ENCODE data around the gene ERF. TPM values are rescaled to one million over a fixed set of nuclear protein-coding genes. Genes with fewer than 3 reads are reported as not detected.

The ERF gene
- total RNA-seq, 1 donor from 2014 or later: 35.8 TPM

Other genes starting within 250 kb of the ERF start
- gene GRIK5, start 184.9 kb downstream of the ERF start, total RNA-seq: 0.41 TPM
- 11.8 TPM for gene ZNF574, start 179.0 kb downstream of the ERF start, total RNA-seq
- 6.1 TPM for gene POU2F2, start 122.7 kb downstream of the ERF start, total RNA-seq
- gene DEDD2, start 37.5 kb downstream of the ERF start, total RNA-seq: 35.6 TPM
- 11.7 TPM for gene ZNF526, start 34.8 kb downstream of the ERF start, total RNA-seq
- gene GSK3A, start 12.5 kb downstream of the ERF start, total RNA-seq: 39.8 TPM
- 67.9 TPM for gene CIC, start 14.1 kb upstream of the ERF start, total RNA-seq
- 0.71 TPM for gene PRR19, start 47.0 kb upstream of the ERF start, total RNA-seq
- gene PAFAH1B3, start 47.5 kb upstream of the ERF start, total RNA-seq: 13.4 TPM
- not detected for gene TMEM145, start 58.2 kb upstream of the ERF start, total RNA-seq
- 16.4 TPM for gene MEGF8, start 70.5 kb upstream of the ERF start, total RNA-seq
- not detected for gene CNFN, start 135.2 kb upstream of the ERF start, total RNA-seq
- gene LIPE, start 172.3 kb upstream of the ERF start, total RNA-seq: 3.2 TPM
- gene CXCL17, start 187.8 kb upstream of the ERF start, total RNA-seq: 159 TPM